ENCODE data around the gene SLC25A45.
"Not testable (repeated sequence)": the region's sequence is repeated elsewhere in the genome, so short reads cannot be mapped to it uniquely, and the experiment has no call there.

Gene SLC25A45

GRCh38 chr11:65420979-65421793 lies 38.7 kb upstream of the SLC25A45 start:
- DNase-seq (ENCODE audit: low read depth in 2 of 2), result peak; percentile 87 to 88

DNA sequence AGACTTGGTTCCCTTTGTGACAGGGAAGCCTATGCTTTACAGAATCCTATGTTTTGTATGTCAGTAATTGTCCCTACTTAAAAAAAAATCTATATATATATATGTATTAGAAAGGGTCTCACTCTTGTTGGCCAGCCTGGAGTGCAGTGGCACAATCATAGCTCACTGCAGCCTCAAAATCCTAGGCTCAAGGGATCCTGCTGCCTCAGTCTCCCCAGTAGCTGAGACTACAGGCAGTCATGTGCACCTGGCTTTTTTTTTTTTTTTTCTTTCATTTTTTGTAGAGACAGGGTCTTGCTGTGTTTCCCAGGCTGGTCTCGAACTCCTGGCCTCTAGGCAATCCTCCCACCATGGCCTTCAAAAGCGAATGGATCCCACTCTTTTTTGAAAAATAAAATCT lies 38.1 kb upstream of the SLC25A45 start:
- DNase-seq (ENCODE audit: low read depth in 2 of 2), result no peak

GRCh38 chr11:65419772-65420481 lies 37.5 kb upstream of the SLC25A45 start:
- DNase-seq (ENCODE audit: low read depth in 2 of 2), result peak in 1 of 2 donors; percentile 53

GRCh38 chr11:65419460-65419771 lies 37.0 kb upstream of the SLC25A45 start:
- no peak for DNase-seq (ENCODE audit: low read depth in 2 of 2)

- peak; percentile 91 to 93 for DNase-seq (ENCODE audit: low read depth in 2 of 2)
These were observed 36.4 kb upstream of the SLC25A45 start for GRCh38 chr11:65418681-65419459.

GRCh38 chr11:65418431-65418680 lies 35.9 kb upstream of the SLC25A45 start:
- no peak for DNase-seq (ENCODE audit: low read depth in 2 of 2)

DNA sequence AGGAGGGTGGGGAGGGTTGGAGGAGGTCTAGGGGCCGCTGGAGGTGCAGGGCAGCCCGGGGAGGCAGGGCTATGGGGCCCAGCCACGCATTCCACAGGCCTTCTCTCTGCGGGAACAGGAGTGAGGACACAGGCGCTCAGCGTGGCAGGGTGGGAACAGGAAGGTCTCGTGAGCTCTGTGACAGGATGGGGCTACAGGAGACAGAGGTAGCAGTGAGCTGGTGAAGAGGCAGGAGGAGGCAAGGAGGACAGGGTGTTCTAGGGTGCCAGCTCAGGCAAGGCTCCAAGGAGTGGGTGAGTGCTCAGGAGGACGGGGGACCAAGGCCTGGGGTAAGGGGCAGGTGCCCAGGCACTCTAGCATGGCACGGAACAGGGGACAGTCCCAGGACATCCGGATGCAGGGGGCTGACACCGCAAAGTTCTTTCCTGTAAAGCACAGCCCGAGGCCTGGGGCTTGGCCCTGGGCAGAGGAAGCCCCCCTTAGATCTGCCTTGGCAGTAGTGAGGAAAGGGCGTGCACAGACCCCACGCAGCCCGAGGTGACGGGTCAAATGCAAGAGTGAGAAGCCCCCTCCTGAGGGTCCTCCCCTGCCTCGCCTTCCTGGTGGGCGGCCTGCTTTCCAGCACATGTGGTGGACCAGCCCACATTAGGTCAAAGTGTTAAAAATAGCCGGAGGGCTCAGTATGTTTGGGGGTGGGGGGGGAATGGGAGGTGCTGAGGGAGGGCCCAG lies 35.4 kb upstream of the SLC25A45 start:
- DNase-seq (ENCODE audit: low read depth in 2 of 2), result no peak

- DNase-seq (ENCODE audit: low read depth in 2 of 2), result no peak
These were observed 34.6 kb upstream of the SLC25A45 start for GRCh38 chr11:65416841-65417701.

DNA sequence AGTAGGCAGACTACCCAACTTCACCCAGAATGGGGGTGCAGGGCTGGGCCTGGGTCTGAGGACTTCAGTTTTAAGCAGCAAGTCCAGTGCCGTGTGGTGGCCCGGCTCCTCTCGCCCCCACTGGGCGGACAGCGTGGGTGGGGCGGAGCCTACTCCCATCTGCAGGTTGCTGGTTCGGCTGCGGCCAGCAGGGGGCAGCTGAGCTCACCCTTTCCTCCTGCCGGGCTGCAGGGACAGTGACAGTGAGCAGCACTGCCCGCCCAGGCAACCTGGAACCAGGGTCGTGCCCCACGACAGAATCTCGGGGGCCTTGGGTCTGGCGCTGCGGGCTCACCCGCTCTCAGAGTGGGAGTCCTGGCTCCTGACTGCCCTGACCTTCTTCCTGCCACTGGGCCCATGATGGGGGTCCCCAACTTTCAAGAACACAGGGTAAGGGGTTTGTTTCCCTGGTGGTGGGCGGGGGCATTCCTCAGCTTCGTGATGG lies 33.9 kb upstream of the SLC25A45 start:
- DNase-seq (ENCODE audit: low read depth in 2 of 2), result peak; percentile 85 to 87

- DNase-seq (ENCODE audit: low read depth in 2 of 2), result no peak
These were observed 33.3 kb upstream of the SLC25A45 start for GRCh38 chr11:65415499-65416340.

- DNase-seq (ENCODE audit: low read depth in 2 of 2), result no peak
These were observed 32.5 kb upstream of the SLC25A45 start for GRCh38 chr11:65414776-65415498.

- DNase-seq (ENCODE audit: low read depth in 2 of 2), result not testable (repeated sequence)
These were observed 30.7 kb upstream of the SLC25A45 start for GRCh38 chr11:65413077-65413664.

DNA sequence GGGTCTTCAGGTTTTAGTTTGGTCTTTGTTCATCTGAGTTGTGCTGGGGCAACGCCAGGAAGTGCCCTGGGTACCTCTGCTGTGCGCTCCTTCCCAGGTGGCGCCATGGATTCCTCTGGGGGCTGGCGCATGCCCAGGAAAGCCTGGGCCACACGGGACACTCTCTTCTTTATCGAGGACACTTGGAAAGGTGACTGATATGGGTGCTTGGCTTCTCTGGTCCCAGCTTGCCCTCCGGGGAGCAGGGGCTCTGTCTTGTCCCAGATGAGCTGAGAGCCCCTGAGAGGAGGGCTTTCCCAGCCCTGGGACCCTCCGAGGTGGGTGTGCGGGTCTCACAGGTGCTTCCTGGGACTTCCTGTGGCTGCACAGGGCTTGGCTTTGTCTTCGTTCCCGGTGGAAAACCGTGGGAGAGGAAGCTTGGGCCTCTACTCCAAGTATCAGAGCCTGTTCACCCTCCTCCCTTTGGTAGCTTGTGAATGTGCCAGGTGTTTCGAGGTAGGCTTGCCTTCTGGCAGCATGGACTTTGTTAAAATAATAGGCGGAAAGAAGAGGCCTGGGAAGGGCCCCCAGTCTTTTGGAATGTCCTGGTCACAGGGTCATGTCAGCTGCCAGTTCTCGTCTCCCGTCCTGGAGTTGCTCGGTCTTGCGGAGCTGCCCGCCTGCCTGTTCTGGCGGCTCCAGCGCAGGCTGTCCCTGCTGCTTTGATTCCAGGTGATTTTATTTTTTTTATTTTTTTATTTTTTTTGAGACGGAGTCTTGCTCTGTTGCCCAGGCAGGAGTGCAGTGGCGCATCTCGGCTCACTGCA lies 30.0 kb upstream of the SLC25A45 start:
- DNase-seq (ENCODE audit: low read depth in 2 of 2), result no peak

DNA sequence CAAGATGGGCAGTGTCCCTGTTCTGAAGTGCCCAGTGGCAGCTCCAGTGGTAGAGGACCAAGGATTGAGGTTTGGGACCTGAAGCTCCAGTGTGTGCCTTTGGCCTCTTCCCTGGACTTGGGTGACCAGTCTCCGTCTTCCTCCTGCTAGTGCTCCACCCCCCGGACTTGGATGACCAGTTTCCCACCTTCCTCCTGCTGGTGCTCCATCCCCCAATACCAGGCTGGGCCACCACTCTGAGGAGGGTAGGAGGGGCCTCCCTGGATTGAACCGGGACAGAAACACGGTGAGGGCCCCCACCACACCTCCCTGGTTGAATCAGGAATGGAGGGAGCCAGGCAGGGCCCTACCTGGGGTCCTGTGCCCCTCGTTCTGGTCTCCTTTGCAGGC lies 29.2 kb upstream of the SLC25A45 start:
- no peak for DNase-seq (ENCODE audit: low read depth in 2 of 2)

GRCh38 chr11:65410936-65411680 lies 28.7 kb upstream of the SLC25A45 start:
- no peak for DNase-seq (ENCODE audit: low read depth in 2 of 2)

DNA sequence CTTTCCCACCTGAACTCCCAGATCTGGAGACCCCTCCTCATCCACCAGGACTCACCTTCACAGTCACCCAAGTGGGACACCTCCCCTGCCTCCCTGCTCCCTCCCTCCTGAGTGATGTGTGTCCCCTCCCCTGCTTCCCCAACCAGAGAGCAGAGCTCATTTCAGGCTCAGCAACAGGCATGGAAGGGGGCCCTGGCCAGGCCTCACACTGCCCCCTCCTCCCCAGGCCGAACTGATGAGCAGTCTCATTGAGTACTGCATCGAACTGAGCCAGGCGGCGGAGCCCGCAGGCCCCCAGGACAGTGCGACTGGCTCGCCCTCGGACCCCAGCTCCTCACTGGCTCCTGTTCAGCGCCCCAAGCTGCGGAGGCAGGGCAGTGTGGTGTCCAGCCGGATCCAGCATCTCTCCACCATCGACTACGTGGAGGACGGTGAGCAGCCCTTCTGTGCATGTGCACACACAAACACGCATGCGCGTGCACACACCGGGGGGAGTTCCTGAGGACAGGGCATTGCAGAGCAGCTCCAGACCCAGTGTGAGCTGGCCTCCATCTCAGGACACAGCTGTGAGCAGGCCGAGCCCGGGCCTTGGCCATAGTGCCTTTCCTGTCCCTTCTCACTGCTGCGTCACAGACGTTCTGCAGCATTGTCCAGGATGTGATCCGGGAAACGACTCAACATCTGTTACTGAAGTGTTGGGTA lies 22.3 kb upstream of the SLC25A45 start:
- no peak for DNase-seq (ENCODE audit: low read depth in 2 of 2)

DNA sequence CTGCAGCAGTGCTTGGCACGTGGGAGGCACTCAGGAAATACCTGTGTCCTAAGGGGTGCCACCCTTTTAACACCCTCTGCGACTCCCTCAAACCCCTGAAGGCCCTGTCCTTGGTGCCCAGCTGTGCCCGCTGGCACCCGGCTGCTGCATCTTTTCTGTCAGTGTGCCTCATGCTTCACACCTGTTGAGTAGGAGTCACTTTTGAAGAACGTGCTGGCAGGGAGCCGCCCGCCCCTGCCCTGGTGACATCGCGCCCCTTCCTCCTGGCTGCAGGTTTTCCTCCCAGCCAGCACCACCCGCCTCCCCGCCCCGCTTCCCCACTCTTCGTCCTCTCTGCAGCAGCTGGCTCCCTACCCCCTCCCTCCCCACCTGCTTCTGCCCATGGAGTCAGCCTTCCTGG lies 21.8 kb upstream of the SLC25A45 start:
- DNase-seq (ENCODE audit: low read depth in 2 of 2), result no peak

Data from stimulated activated CD8-positive, alpha-beta memory T cell treated with anti-CD3 and anti-CD28 coated beads, Interleukin-15, amount 100 ng/mL, for 48 hours (primary cell).